ENCODE measurements around the gene YIPF5. TPM values are rescaled to one million over a fixed set of nuclear protein-coding genes. Genes with fewer than 3 reads are reported as not detected.

The YIPF5 gene
- total RNA-seq (2014; rRNA removed; shearing (Covaris generic)) = 83.9 and 94.9 TPM in 2 replicates

- peak; percentile 99 for DNase-seq (ENCODE audit: low read depth)
Observed at GRCh38 chr5:144170276-144171024, at the start of gene YIPF5, which contains the start of gene KCTD16. Gene YIPF5, minus strand, starts transcription at chr5:144170659. Its CDS starts 704 bp downstream, at chr5:144169955. Gene KCTD16, plus strand, starts transcription at chr5:144170873.

- no peak for DNase-seq (ENCODE audit: low read depth)
Observed at GRCh38 chr5:144219869-144220268, 49.4 kb upstream of the YIPF5 start.

- DNase-seq (ENCODE audit: low read depth) = no peak
Observed at GRCh38 chr5:144210655-144211054, 40.2 kb upstream of the YIPF5 start.

GRCh38 chr5:144209361-144209760, 38.9 kb upstream of the YIPF5 start:
- no peak for DNase-seq (ENCODE audit: low read depth)

- DNase-seq (ENCODE audit: low read depth) = no peak
Observed at GRCh38 chr5:144207875-144208444, 37.5 kb upstream of the YIPF5 start.

GRCh38 chr5:144206141-144206540, 35.7 kb upstream of the YIPF5 start:
- DNase-seq (ENCODE audit: low read depth) = no peak

- DNase-seq (ENCODE audit: low read depth) = peak; percentile 48
Observed at GRCh38 chr5:144205141-144205551, 34.7 kb upstream of the YIPF5 start.

GRCh38 chr5:144203750-144204596, 33.5 kb upstream of the YIPF5 start:
- peak; percentile 67 for DNase-seq (ENCODE audit: low read depth)

GRCh38 chr5:144202726-144203125, 32.3 kb upstream of the YIPF5 start:
- DNase-seq (ENCODE audit: low read depth) = no peak

GRCh38 chr5:144202072-144202471, 31.6 kb upstream of the YIPF5 start:
- DNase-seq (ENCODE audit: low read depth) = no peak

- no peak for DNase-seq (ENCODE audit: low read depth)
Observed at GRCh38 chr5:144201588-144201987, 31.1 kb upstream of the YIPF5 start.

- DNase-seq (ENCODE audit: low read depth) = no peak
Observed at GRCh38 chr5:144198386-144198785, 27.9 kb upstream of the YIPF5 start.

- DNase-seq (ENCODE audit: low read depth) = no peak
Observed at GRCh38 chr5:144196612-144197011, 26.2 kb upstream of the YIPF5 start.

- no peak for DNase-seq (ENCODE audit: low read depth)
Observed at GRCh38 chr5:144195448-144195847, 25.0 kb upstream of the YIPF5 start.

GRCh38 chr5:144194144-144194543, 23.7 kb upstream of the YIPF5 start:
- no peak for DNase-seq (ENCODE audit: low read depth)

- no peak for DNase-seq (ENCODE audit: low read depth)
Observed at GRCh38 chr5:144192661-144193060, 22.2 kb upstream of the YIPF5 start.

GRCh38 chr5:144191998-144192397, 21.5 kb upstream of the YIPF5 start:
- DNase-seq (ENCODE audit: low read depth) = peak; percentile 75

- DNase-seq (ENCODE audit: low read depth) = no peak
Observed at GRCh38 chr5:144191531-144191930, 21.1 kb upstream of the YIPF5 start.

- peak; percentile 95 for DNase-seq (ENCODE audit: low read depth)
Observed at GRCh38 chr5:144189800-144190429, 19.5 kb upstream of the YIPF5 start.

GRCh38 chr5:144187699-144188294, 17.3 kb upstream of the YIPF5 start:
- peak; percentile 88 for DNase-seq (ENCODE audit: low read depth)

- no peak for DNase-seq (ENCODE audit: low read depth)
Observed at GRCh38 chr5:144183254-144183889, 12.9 kb upstream of the YIPF5 start.
